ENCODE results near the gene RELA. TPM values are rescaled to one million over a fixed set of nuclear protein-coding genes. Genes with fewer than 3 reads are reported as not detected.

Gene RELA
- total and polyA plus RNA-seq, 2 of the 13 experiments (the other 11 are each of a cell fraction or from before 2014, with no cell fraction given), result 21.4 to 40.5 TPM

- 91% methylated on average over 3 of the region's 3 CpGs for WGBS (ENCODE audit: low lambda C conversion rate)
- ChIA-PET POLR2A (interaction anchor here (1.0 to 1.7 kb wide), 3 partner anchors 15 to 54 kb away, joined by 3 to 5 read pairs (median 4); partner anchors contain the start of genes RELA and SIPA1), CTCF (ENCODE audit: low intra/inter-chr PET ratio, low total read pairs) (no interaction called here)
- BruUV-seq (replicated peaks), result no TSS peak
- H3K9me3 ChIP-seq (ENCODE audit: low read length), result no peaks in the 10 kb centered on the region
- ATAC-seq (no peak), DNase-seq (ENCODE audit: low spot score) (no peak), FAIRE-seq (no peak)
- H3K4me3 ChIP-seq (replicated peaks in 1 of 3; ENCODE audit: insufficient read depth in 1 of 3, low read depth in 2 of 3, low read length in 3 of 3), result no peak overlapping the region
- peaks cover 21% of the 10 kb centered on the region; the same call in 1 of the 2 replicates for H4K20me1 ChIP-seq (ENCODE audit: insufficient read depth, low read length)
- no peak overlapping the region for H3K4me2 ChIP-seq (ENCODE audit: low read depth, low read length)
- H3K36me3 ChIP-seq (replicated peaks in 1 of 2; ENCODE audit: control insufficient read depth in 1 of 2, insufficient read depth in 2 of 2, low read length in 2 of 2), result peaks cover 29 to 65% of the 10 kb centered on the region in 2 experiments
- in situ Hi-C loops (cut with HindIII; ENCODE audit: extremely low pct_ligation_motif_present, low pct_unique_long_range_greater_than_20kb) (no loop called here), intact Hi-C loops (cut with micrococcal nuclease; ENCODE audit: unreplicated experiment) (no loop called here)
- H2AFZ ChIP-seq (ENCODE audit: low read length), result no peak overlapping the region
- H3K27me3 ChIP-seq (ENCODE audit: control insufficient read depth in 1 of 2, insufficient read depth in 2 of 2, low read length in 2 of 2), result no peaks in the 10 kb centered on the region; a peak in 1 of 5 replicates
- H3K27ac ChIP-seq (ENCODE audit: extremely low read length, insufficient read depth, low read length), result no peak overlapping the region
- no peak overlapping the region for H3K9ac ChIP-seq (ENCODE audit: insufficient read depth, low read depth, low read length)
- peaks cover 37% of the 10 kb centered on the region for H3K4me1 ChIP-seq (ENCODE audit: insufficient read depth, low read length)
- H3K79me2 ChIP-seq (ENCODE audit: insufficient read depth, low read length), result peaks cover 46% of the 10 kb centered on the region
- TF ChIP-seq ZNF710 (CRISPR knock-in tag; IDR thresholded peaks at IDR 0.05; ENCODE audit: borderline replicate concordance) (no peak), SMARCC2 (IDR thresholded peaks at IDR 0.05) (no peak), SNRNP70 (IDR thresholded peaks at IDR 0.05; ENCODE audit: low read depth, low read length) (no peak), HNF1A (IDR thresholded peaks at IDR 0.05; ENCODE audit: low read depth) (no peak), HNF1A (CRISPR knock-in tag; IDR thresholded peaks at IDR 0.05; ENCODE audit: borderline replicate concordance) (no peak), PRDM4 (CRISPR knock-in tag; IDR thresholded peaks at IDR 0.05; ENCODE audit: borderline replicate concordance) (no peak), ZC3H13 (CRISPR knock-in tag; IDR thresholded peaks at IDR 0.05) (no peak), GMEB1 (CRISPR knock-in tag; IDR thresholded peaks at IDR 0.05; ENCODE audit: borderline replicate concordance) (no peak), RELA (CRISPR knock-in tag; IDR thresholded peaks at IDR 0.05) (no peak), RNF2 (conservative IDR thresholded peaks at IDR 0.05; ENCODE audit: low read depth) (no peak), ZFP82 (CRISPR knock-in tag; IDR thresholded peaks at IDR 0.05; ENCODE audit: borderline replicate concordance) (no peak)
These were observed 53.5 kb downstream of the RELA start for GRCh38 chr11:65609229-65609628.

Data from HepG2 (cell line).